SH-SY5Y (cell line): ENCODE data around the gene SV2B.

Experiments used
- GATA2 ChIP-seq: IDR thresholded peaks from 2 replicates; pipeline ENCODE4 v1.6.1; 2011; ENCODE audit warnings: mild to moderate bottlenecking, low read depth, low read length
- GATA3 ChIP-seq: IDR thresholded peaks from 2 replicates; pipeline ENCODE4 v1.6.1; 2011; ENCODE audit warnings: low read depth, mild to moderate bottlenecking, low read length, moderate library complexity

GRCh38 chr15:91275844-91276243 is 175.8 kb downstream of the SV2B start:
- TF ChIP-seq GATA3 (no peak), GATA2 (no peak)
